ENCODE measurements around the gene LMF1.

Gene LMF1

GRCh38 chr16:881219-882097 is 89.3 kb downstream of the LMF1 start:
- DNase-seq (ENCODE audit: low read depth in 3 of 3): no peak

DNA sequence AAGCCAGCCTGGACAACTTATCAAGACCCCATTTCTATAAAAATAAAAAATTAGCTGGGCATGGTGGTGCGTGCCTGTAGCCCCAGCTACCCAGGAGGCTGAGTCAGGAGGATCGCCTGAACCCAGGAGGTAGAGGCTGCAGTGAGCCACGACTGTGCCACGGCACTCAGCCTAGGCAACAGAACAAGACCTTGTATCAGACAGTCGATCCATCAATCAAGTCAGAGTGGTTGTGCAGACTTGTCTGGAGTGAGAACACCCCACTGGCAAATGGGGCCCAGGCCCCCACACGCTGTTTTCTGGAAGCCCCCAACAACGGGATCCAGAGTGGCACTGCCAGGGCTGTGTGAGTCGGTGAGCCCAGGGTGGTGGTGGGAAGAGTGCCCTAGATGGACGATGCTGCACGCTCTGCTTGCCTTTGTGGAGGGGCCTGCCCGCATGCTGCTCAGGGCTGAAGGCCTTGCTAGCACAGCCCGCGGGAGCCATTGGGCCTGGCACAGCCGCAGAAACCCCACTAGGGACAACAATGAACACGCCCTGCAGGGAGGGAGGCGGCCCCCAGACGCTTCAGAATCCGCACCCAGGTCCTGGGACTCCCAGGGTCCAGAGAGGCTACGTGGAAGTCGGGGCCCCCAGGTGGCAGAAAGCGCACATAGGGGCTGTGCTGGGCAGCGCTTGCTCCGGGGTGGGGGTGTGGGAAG is 90.2 kb downstream of the LMF1 start:
- DNase-seq (ENCODE audit: low read depth in 3 of 3): no peak

- no peak for DNase-seq (ENCODE audit: low read depth in 3 of 3)
Observed at GRCh38 chr16:879986-880385, 90.8 kb downstream of the LMF1 start.

DNA sequence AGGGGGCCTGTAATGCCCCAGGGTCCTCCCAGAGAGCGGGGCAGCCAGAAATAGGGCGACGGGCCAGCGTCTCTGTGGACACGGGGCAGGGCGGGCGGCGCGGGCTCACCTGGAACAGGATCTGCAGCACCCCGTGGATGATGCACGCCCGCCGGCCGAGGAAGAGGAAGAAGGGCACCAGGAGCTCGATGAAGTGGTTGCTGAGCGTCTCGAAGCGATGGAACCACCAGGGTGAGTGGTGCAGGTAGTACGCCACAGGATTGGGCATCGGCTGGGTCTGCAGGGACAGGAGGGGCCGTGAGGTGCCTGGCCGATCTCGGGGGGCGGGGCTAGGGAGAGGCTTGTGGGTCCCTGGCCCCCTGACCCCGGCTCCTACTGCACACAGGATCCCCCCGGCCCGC is 91.3 kb downstream of the LMF1 start:
- no peak for DNase-seq (ENCODE audit: low read depth in 3 of 3)

DNA sequence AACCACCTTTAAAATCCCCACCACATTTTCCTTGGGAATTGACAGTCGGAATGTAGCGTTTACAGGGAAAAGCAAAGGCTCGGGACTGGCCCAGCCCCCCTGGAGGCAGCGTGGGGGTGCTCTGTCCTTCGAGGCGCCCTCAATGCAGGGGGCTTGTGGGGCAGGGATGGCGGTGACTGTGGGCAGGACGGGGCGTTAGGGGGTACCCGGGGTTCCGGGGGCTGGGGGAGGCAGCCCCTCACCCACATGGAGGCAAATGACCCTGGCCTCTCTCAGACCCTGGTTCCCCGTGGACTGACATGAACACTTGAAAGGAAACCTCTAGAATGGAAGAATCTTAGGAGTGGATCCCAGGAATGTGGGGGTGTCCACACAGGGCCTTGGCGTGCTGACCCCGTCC is 91.9 kb downstream of the LMF1 start:
- no peak for DNase-seq (ENCODE audit: low read depth in 3 of 3)

- DNase-seq (ENCODE audit: low read depth in 3 of 3): no peak
Observed at GRCh38 chr16:878072-878784, 92.6 kb downstream of the LMF1 start.

- DNase-seq (ENCODE audit: low read depth in 3 of 3): no peak
Observed at GRCh38 chr16:877242-878071, 93.3 kb downstream of the LMF1 start.

DNA sequence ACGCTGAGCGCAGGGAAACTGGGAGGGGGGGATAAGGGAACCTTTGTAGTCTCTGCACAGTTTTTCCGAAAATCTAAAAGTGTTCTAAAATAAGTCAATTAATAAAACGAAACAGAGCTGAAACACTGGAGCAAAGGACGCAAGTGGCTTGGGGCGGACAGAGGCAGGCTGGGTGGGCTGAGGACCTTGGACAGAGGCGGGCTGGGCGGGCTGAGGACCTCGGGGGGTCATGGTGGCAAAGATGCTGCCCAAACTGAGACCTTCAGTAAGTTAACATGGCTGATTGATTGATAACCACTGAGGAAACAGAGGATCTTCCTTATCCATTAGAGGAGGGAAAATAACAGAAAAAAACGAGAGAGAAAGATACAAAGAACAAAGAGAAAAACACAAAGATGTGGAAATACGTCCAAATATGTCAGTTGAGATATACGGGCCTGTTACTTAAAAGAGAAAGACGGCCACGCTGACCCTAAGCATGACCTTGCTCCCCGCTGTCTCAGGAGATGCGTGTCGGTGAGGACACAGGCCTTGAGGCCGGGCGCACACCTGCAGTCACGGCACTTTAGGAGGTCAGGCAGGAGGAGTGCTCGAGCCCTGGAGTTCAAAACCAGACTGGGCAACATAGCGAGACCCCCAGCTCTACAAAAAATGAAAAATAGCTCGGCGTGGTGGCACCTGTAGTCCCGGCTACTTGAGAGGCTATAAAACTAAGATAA is 94.1 kb downstream of the LMF1 start:
- DNase-seq (ENCODE audit: low read depth in 3 of 3): no peak

DNA sequence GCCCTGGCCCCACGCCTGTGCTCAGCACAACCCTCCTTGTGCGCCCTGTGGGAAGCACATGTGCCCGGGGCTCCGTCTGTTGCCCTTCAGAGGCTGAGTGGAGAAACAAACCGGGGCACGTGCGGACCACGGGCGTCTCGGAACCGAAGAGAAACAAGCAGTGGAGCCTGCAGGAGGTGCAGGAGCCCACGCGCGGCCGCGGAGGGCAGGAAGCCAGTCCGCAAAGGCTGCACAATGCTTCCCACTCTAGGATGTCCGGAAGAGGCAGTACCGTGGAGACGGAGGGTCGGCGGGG is 94.8 kb downstream of the LMF1 start:
- no peak for DNase-seq (ENCODE audit: low read depth in 3 of 3)

- DNase-seq (ENCODE audit: low read depth in 3 of 3): no peak
Observed at GRCh38 chr16:875182-876040, 95.4 kb downstream of the LMF1 start.

- no peak for DNase-seq (ENCODE audit: low read depth in 3 of 3)
Observed at GRCh38 chr16:874366-875181, 96.2 kb downstream of the LMF1 start.

DNA sequence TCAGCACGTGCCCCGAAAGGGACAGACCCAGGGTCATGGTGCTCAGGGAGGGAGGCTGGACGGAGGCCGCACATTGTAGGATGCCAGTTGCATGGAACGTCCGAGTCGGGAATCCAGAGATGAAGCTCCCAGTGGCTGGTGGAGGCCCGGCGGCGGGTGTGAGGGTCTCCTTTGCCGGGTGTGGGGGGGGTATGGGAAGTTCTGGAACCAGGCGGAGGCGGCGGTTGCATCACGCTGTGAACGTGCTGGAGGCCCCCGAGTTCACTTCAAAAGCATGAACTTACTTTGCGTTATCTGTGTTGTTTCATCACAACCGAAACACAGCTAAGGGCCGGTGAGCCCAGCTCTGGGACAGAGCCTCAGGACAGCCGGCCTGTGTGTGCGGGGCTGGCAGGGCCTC is 96.9 kb downstream of the LMF1 start:
- no peak for DNase-seq (ENCODE audit: low read depth in 3 of 3)

- DNase-seq (ENCODE audit: low read depth in 3 of 3): no peak
Observed at GRCh38 chr16:873243-873661, 97.5 kb downstream of the LMF1 start.

DNA sequence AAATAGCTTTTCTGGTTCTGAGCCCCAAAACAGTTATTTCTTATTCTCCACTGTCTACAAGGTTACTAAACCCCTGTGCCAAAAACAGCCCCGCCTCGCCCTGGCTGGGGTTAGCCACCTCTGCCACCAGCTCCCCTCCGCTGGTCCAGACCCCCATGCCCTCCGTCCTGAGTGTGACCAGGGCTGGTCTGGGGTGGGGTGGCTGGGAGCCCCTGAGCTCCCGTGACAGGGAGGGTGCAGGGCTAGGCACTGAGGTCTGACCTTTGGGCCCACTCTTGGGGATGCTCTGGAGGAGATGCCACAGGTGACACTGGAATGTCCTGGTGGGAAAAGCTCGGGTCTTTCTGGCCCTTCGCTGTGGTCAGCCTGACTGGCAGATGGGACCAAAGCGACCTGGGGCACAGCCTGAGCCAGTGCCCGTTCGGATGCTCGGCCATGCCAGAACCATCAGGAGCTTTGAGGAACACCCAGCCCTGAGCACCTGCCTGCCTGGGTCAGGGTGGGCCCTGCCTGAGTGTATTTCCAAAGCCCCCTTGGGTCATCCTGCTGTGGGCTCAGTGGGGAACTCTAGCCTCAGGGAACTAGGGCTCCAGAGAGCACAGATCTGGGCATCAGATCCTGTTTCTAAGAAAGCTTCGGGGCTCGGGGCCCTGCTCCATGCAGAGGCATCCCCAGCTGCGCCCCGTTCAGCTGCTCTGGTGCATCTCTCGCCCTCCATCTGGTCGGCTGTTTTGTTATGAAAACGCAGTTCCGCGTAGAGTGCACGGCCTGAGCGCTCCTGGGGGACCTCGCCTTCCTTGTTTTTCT is 98.1 kb downstream of the LMF1 start:
- no peak for DNase-seq (ENCODE audit: low read depth in 3 of 3)

GRCh38 chr16:871562-872345 is 99.0 kb downstream of the LMF1 start:
- DNase-seq (ENCODE audit: low read depth in 3 of 3): no peak

DNA sequence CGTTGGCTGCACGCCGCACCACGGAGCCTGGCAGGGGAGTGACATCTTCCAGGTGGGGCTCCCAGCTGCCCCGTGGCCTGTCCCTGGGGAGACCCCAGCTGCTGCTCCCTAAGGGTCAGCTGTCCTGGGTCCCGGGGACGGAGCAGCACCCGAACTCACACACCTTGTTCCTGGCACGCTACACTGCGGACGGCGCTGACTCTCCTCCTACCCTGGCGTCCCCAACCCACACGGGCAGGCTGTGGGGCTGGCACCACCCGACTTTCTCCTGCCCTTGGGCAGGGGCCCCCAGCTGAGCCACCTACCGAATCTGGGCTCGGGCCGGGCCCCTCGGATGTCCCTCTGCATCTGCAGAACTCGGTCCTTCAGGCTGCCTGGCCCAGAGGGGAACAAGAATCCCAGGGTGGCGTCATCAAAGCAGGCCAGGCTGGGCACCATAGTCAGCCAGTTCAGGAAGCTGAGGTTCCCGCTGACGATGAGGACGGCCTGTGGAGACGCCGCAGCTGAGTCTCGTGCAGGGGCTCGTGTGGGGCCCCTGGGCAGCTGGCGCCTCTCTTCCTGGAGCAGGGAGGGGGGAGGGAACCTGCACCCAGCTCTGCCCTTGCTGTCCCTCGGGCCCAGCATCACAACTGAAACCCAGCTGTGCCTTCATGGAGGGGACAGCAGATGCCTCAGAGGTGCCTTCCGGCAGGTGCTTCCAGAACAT is 99.8 kb downstream of the LMF1 start:
- DNase-seq (ENCODE audit: low read depth in 3 of 3): no peak
